ENCODE data around the gene PLCZ1.

The PLCZ1 gene

GRCh38 chr12:18750085-18750484, 12.3 kb upstream of the PLCZ1 start:
- Histone ChIP-seq H3K79me2 (ENCODE audit: control insufficient read depth, insufficient read depth, low read length, unreplicated experiment) (no peaks in the 10 kb centered on the region), H2AFZ (ENCODE audit: low read length, unreplicated experiment) (peak overlapping the region; percentile 57), H3K4me1 (ENCODE audit: control insufficient read depth, insufficient read depth, low read length, unreplicated experiment) (peaks cover 71% of the 10 kb centered on the region), H3K27me3 (ENCODE audit: insufficient read depth, low read length) (no peaks in the 10 kb centered on the region), H3K36me3 (ENCODE audit: insufficient read depth, low read length) (no peaks in the 10 kb centered on the region), H3K27ac (ENCODE audit: low read depth, low read length) (peak overlapping the region; percentile 30; the same call in 1 of the 2 replicates), H3K4me3 (ENCODE audit: low read depth, low read length) (no peak overlapping the region)

GRCh38 chr12:18749386-18749957, 11.7 kb upstream of the PLCZ1 start:
- Histone ChIP-seq H3K27ac (ENCODE audit: low read depth, low read length) (peak overlapping the region; percentile 87; the same call in 1 of the 2 replicates), H2AFZ (ENCODE audit: low read length, unreplicated experiment) (no peak overlapping the region)

GRCh38 chr12:18747895-18748294, 10.1 kb upstream of the PLCZ1 start:
- H3K27ac ChIP-seq (ENCODE audit: low read depth, low read length), result peak overlapping the region; percentile 87
- H3K4me3 ChIP-seq (ENCODE audit: low read depth, low read length), result no peak overlapping the region
- H3K79me2 ChIP-seq (ENCODE audit: control insufficient read depth, insufficient read depth, low read length, unreplicated experiment), result no peaks in the 10 kb centered on the region
- H3K36me3 ChIP-seq (ENCODE audit: insufficient read depth, low read length), result no peaks in the 10 kb centered on the region
- H3K27me3 ChIP-seq (ENCODE audit: insufficient read depth, low read length), result no peaks in the 10 kb centered on the region
- no peak overlapping the region for H2AFZ ChIP-seq (ENCODE audit: low read length, unreplicated experiment)
- H3K4me1 ChIP-seq (ENCODE audit: control insufficient read depth, insufficient read depth, low read length, unreplicated experiment), result peaks cover 59% of the 10 kb centered on the region

More at GRCh38 chr12:18749386-18749957, 11.7 kb upstream of the PLCZ1 start:
- Histone ChIP-seq H3K4me3 (ENCODE audit: low read depth, low read length) (no peak overlapping the region), H3K4me1 (ENCODE audit: control insufficient read depth, insufficient read depth, low read length, unreplicated experiment) (peaks cover 71% of the 10 kb centered on the region), H3K27me3 (ENCODE audit: insufficient read depth, low read length) (no peaks in the 10 kb centered on the region), H3K36me3 (ENCODE audit: insufficient read depth, low read length) (no peaks in the 10 kb centered on the region), H3K79me2 (ENCODE audit: control insufficient read depth, insufficient read depth, low read length, unreplicated experiment) (no peaks in the 10 kb centered on the region)

- H3K4me3 ChIP-seq (ENCODE audit: low read depth, low read length), result no peak overlapping the region
- no peak overlapping the region for H2AFZ ChIP-seq (ENCODE audit: low read length, unreplicated experiment)
- H3K79me2 ChIP-seq (ENCODE audit: control insufficient read depth, insufficient read depth, low read length, unreplicated experiment), result no peaks in the 10 kb centered on the region
These were observed 6.7 kb downstream of the PLCZ1 start for GRCh38 chr12:18731156-18731555.

GRCh38 chr12:18723752-18724151, 14.1 kb downstream of the PLCZ1 start:
- Histone ChIP-seq H3K4me1 (ENCODE audit: control insufficient read depth, insufficient read depth, low read length, unreplicated experiment) (peaks cover 10% of the 10 kb centered on the region), H3K4me3 (ENCODE audit: low read depth, low read length) (no peak overlapping the region), H2AFZ (ENCODE audit: low read length, unreplicated experiment) (no peak overlapping the region), H3K27ac (ENCODE audit: low read depth, low read length) (peak overlapping the region; percentile 63), H3K79me2 (ENCODE audit: control insufficient read depth, insufficient read depth, low read length, unreplicated experiment) (no peaks in the 10 kb centered on the region), H3K27me3 (ENCODE audit: insufficient read depth, low read length) (no peaks in the 10 kb centered on the region), H3K36me3 (ENCODE audit: insufficient read depth, low read length) (no peaks in the 10 kb centered on the region)

More at GRCh38 chr12:18731156-18731555, 6.7 kb downstream of the PLCZ1 start:
- H3K4me1 ChIP-seq (ENCODE audit: control insufficient read depth, insufficient read depth, low read length, unreplicated experiment), result no peaks in the 10 kb centered on the region
- H3K27ac ChIP-seq (ENCODE audit: low read depth, low read length), result no peak overlapping the region
- no peaks in the 10 kb centered on the region for H3K27me3 ChIP-seq (ENCODE audit: insufficient read depth, low read length)
- no peaks in the 10 kb centered on the region for H3K36me3 ChIP-seq (ENCODE audit: insufficient read depth, low read length)

- H2AFZ ChIP-seq (ENCODE audit: low read length, unreplicated experiment), result no peak overlapping the region
- no peaks in the 10 kb centered on the region for H3K36me3 ChIP-seq (ENCODE audit: insufficient read depth, low read length)
- H3K4me1 ChIP-seq (ENCODE audit: control insufficient read depth, insufficient read depth, low read length, unreplicated experiment), result peaks cover 10% of the 10 kb centered on the region
- no peaks in the 10 kb centered on the region for H3K79me2 ChIP-seq (ENCODE audit: control insufficient read depth, insufficient read depth, low read length, unreplicated experiment)
- H3K27ac ChIP-seq (ENCODE audit: low read depth, low read length), result no peak overlapping the region
- H3K27me3 ChIP-seq (ENCODE audit: insufficient read depth, low read length), result no peaks in the 10 kb centered on the region
- no peak overlapping the region for H3K4me3 ChIP-seq (ENCODE audit: low read depth, low read length)
These were observed 16.4 kb downstream of the PLCZ1 start for GRCh38 chr12:18721452-18721851.

GRCh38 chr12:18720690-18721089, 17.1 kb downstream of the PLCZ1 start:
- no peaks in the 10 kb centered on the region for H3K27me3 ChIP-seq (ENCODE audit: insufficient read depth, low read length)
- no peaks in the 10 kb centered on the region for H3K79me2 ChIP-seq (ENCODE audit: control insufficient read depth, insufficient read depth, low read length, unreplicated experiment)
- H3K4me3 ChIP-seq (ENCODE audit: low read depth, low read length), result no peak overlapping the region
- H2AFZ ChIP-seq (ENCODE audit: low read length, unreplicated experiment), result no peak overlapping the region
- no peak overlapping the region for H3K27ac ChIP-seq (ENCODE audit: low read depth, low read length)
- H3K4me1 ChIP-seq (ENCODE audit: control insufficient read depth, insufficient read depth, low read length, unreplicated experiment), result peaks cover 10% of the 10 kb centered on the region
- H3K36me3 ChIP-seq (ENCODE audit: insufficient read depth, low read length), result no peaks in the 10 kb centered on the region

- H3K36me3 ChIP-seq (ENCODE audit: insufficient read depth, low read length), result no peaks in the 10 kb centered on the region
- no peak overlapping the region for H3K4me3 ChIP-seq (ENCODE audit: low read depth, low read length)
- no peak overlapping the region for H3K27ac ChIP-seq (ENCODE audit: low read depth, low read length)
- H3K79me2 ChIP-seq (ENCODE audit: control insufficient read depth, insufficient read depth, low read length, unreplicated experiment), result no peaks in the 10 kb centered on the region
- no peaks in the 10 kb centered on the region for H3K27me3 ChIP-seq (ENCODE audit: insufficient read depth, low read length)
- H3K4me1 ChIP-seq (ENCODE audit: control insufficient read depth, insufficient read depth, low read length, unreplicated experiment), result peaks cover 10% of the 10 kb centered on the region
- no peak overlapping the region for H2AFZ ChIP-seq (ENCODE audit: low read length, unreplicated experiment)
These were observed 17.8 kb downstream of the PLCZ1 start for GRCh38 chr12:18719922-18720510.

- H2AFZ ChIP-seq (ENCODE audit: low read length, unreplicated experiment), result no peak overlapping the region
- no peaks in the 10 kb centered on the region for H3K27me3 ChIP-seq (ENCODE audit: insufficient read depth, low read length)
- no peaks in the 10 kb centered on the region for H3K79me2 ChIP-seq (ENCODE audit: control insufficient read depth, insufficient read depth, low read length, unreplicated experiment)
- peaks cover 5% of the 10 kb centered on the region for H3K4me1 ChIP-seq (ENCODE audit: control insufficient read depth, insufficient read depth, low read length, unreplicated experiment)
- H3K4me3 ChIP-seq (ENCODE audit: low read depth, low read length), result no peak overlapping the region
- no peak overlapping the region for H3K27ac ChIP-seq (ENCODE audit: low read depth, low read length)
- H3K36me3 ChIP-seq (ENCODE audit: insufficient read depth, low read length), result no peaks in the 10 kb centered on the region
These were observed 19.4 kb downstream of the PLCZ1 start for GRCh38 chr12:18718462-18718861.

- H3K36me3 ChIP-seq (ENCODE audit: insufficient read depth, low read length), result no peaks in the 10 kb centered on the region
- H3K79me2 ChIP-seq (ENCODE audit: control insufficient read depth, insufficient read depth, low read length, unreplicated experiment), result no peaks in the 10 kb centered on the region
- peaks cover 5% of the 10 kb centered on the region for H3K4me1 ChIP-seq (ENCODE audit: control insufficient read depth, insufficient read depth, low read length, unreplicated experiment)
- H3K27ac ChIP-seq (ENCODE audit: low read depth, low read length), result no peak overlapping the region
- no peaks in the 10 kb centered on the region for H3K27me3 ChIP-seq (ENCODE audit: insufficient read depth, low read length)
- no peak overlapping the region for H3K4me3 ChIP-seq (ENCODE audit: low read depth, low read length)
- H2AFZ ChIP-seq (ENCODE audit: low read length, unreplicated experiment), result no peak overlapping the region
These were observed 21.6 kb downstream of the PLCZ1 start for GRCh38 chr12:18716236-18716635.

GRCh38 chr12:18706798-18707197, 31.0 kb downstream of the PLCZ1 start:
- Histone ChIP-seq H3K27ac (ENCODE audit: low read depth, low read length) (no peak overlapping the region), H2AFZ (ENCODE audit: low read length, unreplicated experiment) (no peak overlapping the region), H3K4me3 (ENCODE audit: low read depth, low read length) (no peak overlapping the region), H3K27me3 (ENCODE audit: insufficient read depth, low read length) (no peaks in the 10 kb centered on the region), H3K79me2 (ENCODE audit: control insufficient read depth, insufficient read depth, low read length, unreplicated experiment) (no peaks in the 10 kb centered on the region), H3K4me1 (ENCODE audit: control insufficient read depth, insufficient read depth, low read length, unreplicated experiment) (no peaks in the 10 kb centered on the region), H3K36me3 (ENCODE audit: insufficient read depth, low read length) (no peaks in the 10 kb centered on the region)
